Endometrium (tissue), 2 donors: ENCODE measurements around the gene SH2B2.
"Not testable (repeated sequence)": the region's sequence is repeated elsewhere in the genome, so short reads cannot be mapped to it uniquely, and the experiment has no call there.

Source experiments
- FAIRE-seq: peaks from 2 replicates; lab custom pipeline; 2012; peaks lifted over from hg19 to GRCh38; lab: Jason Lieb, UNC
- donor health status: control.
- donor health status: control.

SH2B2 gene

GRCh38 chr7:102306916-102307677 lies 20.4 kb downstream of the SH2B2 start:
- FAIRE-seq, result no peak

GRCh38 chr7:102310414-102310815 lies 23.7 kb downstream of the SH2B2 start:
- FAIRE-seq, result no peak

GRCh38 chr7:102312317-102312716 lies 25.6 kb downstream of the SH2B2 start:
- no peak for FAIRE-seq

GRCh38 chr7:102313997-102314780 lies 27.5 kb downstream of the SH2B2 start:
- no peak for FAIRE-seq

- no peak for FAIRE-seq
These were observed 30.8 kb downstream of the SH2B2 start for GRCh38 chr7:102317231-102318059.

- FAIRE-seq, result no peak
These were observed 31.9 kb downstream of the SH2B2 start for GRCh38 chr7:102318482-102318971.

GRCh38 chr7:102319671-102320070 lies 33.0 kb downstream of the SH2B2 start:
- no peak for FAIRE-seq

GRCh38 chr7:102320181-102320580 lies 33.5 kb downstream of the SH2B2 start:
- FAIRE-seq, result no peak

GRCh38 chr7:102320601-102321350 lies 34.1 kb downstream of the SH2B2 start:
- no peak for FAIRE-seq

GRCh38 chr7:102321351-102322201 lies 34.9 kb downstream of the SH2B2 start:
- FAIRE-seq, result no peak

GRCh38 chr7:102322202-102322715 lies 35.6 kb downstream of the SH2B2 start:
- FAIRE-seq, result no peak

GRCh38 chr7:102323914-102324195 lies 37.2 kb downstream of the SH2B2 start:
- no peak for FAIRE-seq

- FAIRE-seq, result not testable (repeated sequence)
These were observed 38.4 kb downstream of the SH2B2 start for GRCh38 chr7:102325106-102325505.

GRCh38 chr7:102326157-102326889 lies 39.7 kb downstream of the SH2B2 start:
- no peak for FAIRE-seq

GRCh38 chr7:102327183-102327582 lies 40.5 kb downstream of the SH2B2 start:
- FAIRE-seq, result not testable (repeated sequence)

- FAIRE-seq, result not testable (repeated sequence)
These were observed 42.2 kb downstream of the SH2B2 start for GRCh38 chr7:102328863-102329262.

GRCh38 chr7:102329366-102329765 lies 42.7 kb downstream of the SH2B2 start:
- FAIRE-seq, result not testable (repeated sequence)

- FAIRE-seq, result not testable (repeated sequence)
These were observed 44.2 kb downstream of the SH2B2 start for GRCh38 chr7:102330666-102331460.

- FAIRE-seq, result not testable (repeated sequence)
These were observed 48.9 kb downstream of the SH2B2 start for GRCh38 chr7:102335574-102335973.
